Colonic mucosa (tissue), 4 donors: ENCODE results near the gene NTNG1. TPM values are rescaled to one million over a fixed set of nuclear protein-coding genes. Genes with fewer than 3 reads are reported as not detected.

Experiments
- DNase-seq: peaks from one replicate; pipeline ENCODE4 v3.0.0-alpha.2; 2020
- H3K27ac ChIP-seq: fragments of 200-600 bp; one replicate; pipeline ENCODE4 v1.8.0; 2021
- H3K27me3 ChIP-seq: fragments of 200-600 bp; one replicate; pipeline ENCODE4 v1.8.0; 2021
- H3K36me3 ChIP-seq: fragments of 200-600 bp; one replicate; pipeline ENCODE4 v1.8.0; 2021
- H3K4me1 ChIP-seq: fragments of 200-600 bp; one replicate; pipeline ENCODE4 v1.8.0; 2021; ENCODE audit warnings: mild to moderate bottlenecking
- H3K4me3 ChIP-seq: fragments of 200-600 bp; one replicate; pipeline ENCODE4 v1.8.0; 2021
- H3K9ac ChIP-seq, 2 donors: one replicate each; pipeline ENCODE4 v1.7.0; 2013; ENCODE audit warnings: control low read depth in 2 of 2, low read depth in 2 of 2, low read length in 2 of 2
- H3K9me3 ChIP-seq: fragments of 200-600 bp; one replicate; pipeline ENCODE4 v1.8.0; 2021
- CTCF ChIP-seq: fragments of 200-600 bp; IDR thresholded peaks from one replicate; pipeline ENCODE4 v1.8.0; 2022; ENCODE audit warnings: antibody characterized with exemption, mild to moderate bottlenecking
- intact Hi-C: fragments of 100-400 bp; cut with DNase I; formaldehyde crosslinking; loops from one replicate; pipeline ENCODE4 v1.14.1; 2022
- total RNA-seq, 2 donors: library from RNA; stranded (reverse); fragmentation: NEBNext Ultra II Directional in 1 of 2; extraction: Animal tissue kit (Norgen Biotek cat#: 25700) in 1 of 2; gene quantifications; one replicate each; pipeline ENCODE4 v1.2.1, GENCODE V29; 2021
- donor health status: healthy.
- donor health status: DM: no; HTN: no; CAD: no.
- donor health status: DM: no; HTN: no; CAD: no.

NTNG1 gene
- total RNA-seq, 2 donors from 2014 or later: 0.30 to 0.88 TPM

DNA sequence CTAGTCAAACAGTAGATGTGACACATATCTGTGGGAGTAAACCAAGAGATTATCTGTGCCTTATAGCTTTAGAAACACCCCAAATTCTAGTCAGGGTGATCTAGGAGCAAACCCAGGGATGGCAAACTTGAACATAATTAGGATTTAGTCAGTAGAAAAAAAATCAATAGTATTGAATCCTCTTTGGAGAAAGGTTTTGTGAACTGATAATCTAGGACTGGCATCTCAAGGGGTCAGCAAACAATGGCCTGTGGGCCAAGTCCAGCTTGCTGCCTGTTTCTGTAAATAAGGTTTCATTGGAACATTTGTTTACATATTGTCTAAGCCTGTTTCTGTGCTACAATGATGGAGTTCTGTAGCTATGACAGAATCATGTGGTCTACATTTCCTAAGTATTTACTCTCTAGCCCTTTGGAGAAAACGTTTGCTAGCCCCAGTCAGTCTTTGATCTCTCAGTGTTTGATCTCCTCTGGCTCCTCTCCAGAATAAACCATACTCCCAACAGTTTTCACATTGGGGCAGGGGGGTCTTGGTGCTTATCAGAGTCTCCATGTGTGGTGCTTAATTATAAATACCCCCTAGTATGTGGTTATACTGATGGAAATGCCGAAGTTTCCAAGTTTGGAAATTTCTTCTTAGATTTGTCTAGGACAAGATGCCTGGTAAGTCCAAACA is 385.8 kb downstream of the NTNG1 start:
- no peaks in the 10 kb centered on the region for H3K27me3 ChIP-seq
- intact Hi-C loops: loop anchor here (5.0 kb wide), 1 partner anchor 249 kb away; no protein-coding TSS in a partner anchor
- DNase-seq: no peak
- no peaks in the 10 kb centered on the region for H3K4me1 ChIP-seq
- no peak for TF ChIP-seq CTCF
- no peak overlapping the region for H3K4me3 ChIP-seq
- H3K9ac ChIP-seq: no peak overlapping the region
- no peaks in the 10 kb centered on the region for H3K9me3 ChIP-seq
- no peak overlapping the region for H3K27ac ChIP-seq
- no peaks in the 10 kb centered on the region for H3K36me3 ChIP-seq

- no peak overlapping the region for H3K9ac ChIP-seq
- DNase-seq: peak; percentile 32
- intact Hi-C loops: loop anchor here (5.0 to 10.0 kb wide), 3 partner anchors 145 to 252 kb away; no protein-coding TSS in a partner anchor
- no peaks in the 10 kb centered on the region for H3K9me3 ChIP-seq
- no peak overlapping the region for H3K4me3 ChIP-seq
- no peaks in the 10 kb centered on the region for H3K36me3 ChIP-seq
- peak; percentile 58 for TF ChIP-seq CTCF
- no peaks in the 10 kb centered on the region for H3K4me1 ChIP-seq
- H3K27ac ChIP-seq: no peak overlapping the region
- H3K27me3 ChIP-seq: no peaks in the 10 kb centered on the region
Observed at GRCh38 chr1:107529511-107530149, 388.8 kb downstream of the NTNG1 start.

DNA sequence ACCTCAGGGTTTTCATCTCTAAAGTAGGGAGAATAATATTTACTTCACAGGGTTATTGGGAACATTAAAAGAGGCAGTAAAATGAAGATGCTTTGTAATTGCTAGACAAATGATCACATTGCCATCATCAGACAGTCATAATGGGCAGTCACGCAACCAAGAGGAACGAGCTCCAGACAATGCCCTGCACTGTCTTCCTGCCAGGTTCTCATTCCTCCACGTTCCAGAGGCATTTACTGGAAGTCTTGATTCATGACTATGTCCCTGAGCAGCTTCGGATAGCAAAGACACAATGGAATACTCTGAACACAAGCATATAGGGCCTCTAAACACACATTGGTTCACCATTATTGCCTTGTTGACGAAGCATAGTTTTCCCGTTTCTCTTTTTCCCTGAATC is 389.7 kb downstream of the NTNG1 start:
- intact Hi-C loops: loop anchor here (5.0 to 10.0 kb wide), 2 partner anchors 144 to 217 kb away; no protein-coding TSS in a partner anchor
- no peak for TF ChIP-seq CTCF
- Histone ChIP-seq H3K4me1 (peaks cover 4% of the 10 kb centered on the region), H3K27me3 (no peaks in the 10 kb centered on the region), H3K9me3 (no peaks in the 10 kb centered on the region), H3K27ac (no peak overlapping the region), H3K36me3 (no peaks in the 10 kb centered on the region), H3K4me3 (no peak overlapping the region), H3K9ac (no peak overlapping the region)
- no peak for DNase-seq

DNA sequence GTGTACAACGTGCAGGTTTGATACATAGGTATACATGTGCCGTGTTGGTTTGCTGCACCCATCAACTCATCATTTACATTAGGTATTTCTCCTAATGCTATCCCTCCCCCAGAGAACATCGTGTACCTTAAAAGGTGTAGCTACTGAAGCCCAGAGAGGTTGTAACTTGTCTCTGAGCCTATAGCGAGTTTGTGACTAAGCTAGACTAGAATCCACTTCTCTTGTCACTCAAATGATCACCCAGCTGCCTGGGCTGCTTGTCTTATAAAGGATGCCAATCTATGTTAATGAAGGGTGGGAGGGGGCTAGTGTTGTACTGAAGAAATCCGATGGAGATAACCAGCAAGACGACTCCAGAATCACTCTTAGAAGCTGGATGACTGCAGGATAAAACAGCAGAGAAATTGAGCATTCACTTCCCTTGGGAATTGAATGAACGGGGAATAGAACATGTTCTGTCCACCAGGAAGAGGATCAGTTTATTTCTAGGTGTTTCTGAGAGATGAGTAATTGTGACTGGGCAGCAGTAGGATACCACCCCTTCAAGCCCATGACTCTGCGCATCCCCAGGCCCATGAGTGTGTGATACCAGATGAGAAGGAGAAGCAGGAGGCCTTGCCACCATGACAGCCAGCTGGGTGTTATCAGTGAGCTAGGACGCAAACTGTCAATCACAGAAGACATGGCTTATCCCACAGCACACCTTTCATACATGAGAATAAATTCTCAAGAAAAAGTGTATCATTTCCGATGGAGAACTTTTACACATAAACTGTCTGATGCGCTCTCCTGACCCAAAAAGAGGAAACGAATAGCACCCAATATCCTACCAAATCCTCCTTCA is 390.4 kb downstream of the NTNG1 start:
- no peak overlapping the region for H3K4me3 ChIP-seq
- H3K27ac ChIP-seq: no peak overlapping the region
- H3K9me3 ChIP-seq: no peaks in the 10 kb centered on the region
- intact Hi-C loops: loop anchor here (5.0 to 10.0 kb wide), 2 partner anchors 144 to 216 kb away; no protein-coding TSS in a partner anchor
- H3K36me3 ChIP-seq: no peaks in the 10 kb centered on the region
- DNase-seq: no peak
- no peak for TF ChIP-seq CTCF
- H3K4me1 ChIP-seq: peaks cover 4% of the 10 kb centered on the region
- H3K27me3 ChIP-seq: no peaks in the 10 kb centered on the region
- H3K9ac ChIP-seq: no peak overlapping the region

GRCh38 chr1:107532318-107532717 is 391.5 kb downstream of the NTNG1 start:
- no peak overlapping the region for H3K9ac ChIP-seq
- DNase-seq: no peak
- intact Hi-C loops: loop anchor here (5.0 to 10.0 kb wide), 2 partner anchors 142 to 215 kb away; no protein-coding TSS in a partner anchor
- H3K27me3 ChIP-seq: no peaks in the 10 kb centered on the region
- H3K36me3 ChIP-seq: no peaks in the 10 kb centered on the region
- H3K9me3 ChIP-seq: no peaks in the 10 kb centered on the region
- peaks cover 4% of the 10 kb centered on the region for H3K4me1 ChIP-seq
- TF ChIP-seq CTCF: no peak
- no peak overlapping the region for H3K4me3 ChIP-seq
- no peak overlapping the region for H3K27ac ChIP-seq
